Breast epithelium (tissue), 3 donors: ENCODE measurements around the gene MSX2.

Source experiments
- CTCF ChIP-seq, 3 donors: fragments of 450-650 bp; IDR thresholded peaks; one replicate each; pipeline ENCODE4 v1.5.1; 2016 to 2017; ENCODE audit warnings: antibody characterized with exemption in 3 of 3, mild to moderate bottlenecking in 3 of 3, moderate library complexity in 3 of 3
- POLR2AphosphoS5 ChIP-seq, 3 donors: sonication (generic); formaldehyde crosslinking; IDR thresholded peaks; one replicate each; pipeline ENCODE4 v1.6.1; 2017; ENCODE audit warnings: antibody characterized with exemption in 3 of 3

GRCh38 chr5:174744896-174745295, 20.5 kb downstream of the MSX2 start:
- TF ChIP-seq POLR2AphosphoS5 (IDR thresholded peaks at IDR 0.05), result no peak
- no peak for TF ChIP-seq CTCF (IDR thresholded peaks at IDR 0.05)
